Central memory CD4-positive, alpha-beta T cell (primary cell): ENCODE results near the gene ZDHHC14.
"Not testable (repeated sequence)": the region's sequence is repeated elsewhere in the genome, so short reads cannot be mapped to it uniquely, and the experiment has no call there.

Experiments used
- DNase-seq: peaks from one replicate; pipeline ENCODE4 v3.0.0; 2022

Gene ZDHHC14

GRCh38 chr6:157677235-157677634 is 296.2 kb downstream of the ZDHHC14 start:
- no peak for DNase-seq

GRCh38 chr6:157679605-157680580 is 298.9 kb downstream of the ZDHHC14 start:
- no peak for DNase-seq

GRCh38 chr6:157681041-157681650 is 300.2 kb downstream of the ZDHHC14 start:
- no peak for DNase-seq

GRCh38 chr6:157682856-157683481 is 302.0 kb downstream of the ZDHHC14 start:
- no peak for DNase-seq

- no peak for DNase-seq
These were observed 302.7 kb downstream of the ZDHHC14 start for GRCh38 chr6:157683707-157684106.

- no peak for DNase-seq
These were observed 303.8 kb downstream of the ZDHHC14 start for GRCh38 chr6:157684620-157685299.

- DNase-seq: no peak
These were observed 304.7 kb downstream of the ZDHHC14 start for GRCh38 chr6:157685596-157686280.

- DNase-seq: no peak
These were observed 307.4 kb downstream of the ZDHHC14 start for GRCh38 chr6:157688275-157688959.

- no peak for DNase-seq
These were observed 308.1 kb downstream of the ZDHHC14 start for GRCh38 chr6:157688960-157689599.

GRCh38 chr6:157689875-157690274 is 308.9 kb downstream of the ZDHHC14 start:
- DNase-seq: no peak

- DNase-seq: no peak
These were observed 309.6 kb downstream of the ZDHHC14 start for GRCh38 chr6:157690441-157691210.

- not testable (repeated sequence) for DNase-seq
These were observed 310.6 kb downstream of the ZDHHC14 start for GRCh38 chr6:157691621-157692020.

- no peak for DNase-seq
These were observed 312.9 kb downstream of the ZDHHC14 start for GRCh38 chr6:157693867-157694266.

GRCh38 chr6:157695301-157696040 is 314.5 kb downstream of the ZDHHC14 start:
- no peak for DNase-seq

GRCh38 chr6:157699777-157700636 is 319.0 kb downstream of the ZDHHC14 start:
- DNase-seq: no peak

- DNase-seq: not testable (repeated sequence)
These were observed 325.4 kb downstream of the ZDHHC14 start for GRCh38 chr6:157706351-157706750.

- DNase-seq: no peak
These were observed 325.9 kb downstream of the ZDHHC14 start for GRCh38 chr6:157706883-157707282.

- DNase-seq: no peak
These were observed 326.6 kb downstream of the ZDHHC14 start for GRCh38 chr6:157707576-157707975.

GRCh38 chr6:157708239-157708638 is 327.2 kb downstream of the ZDHHC14 start:
- no peak for DNase-seq
